IMR-90 (cell line): ENCODE data around the gene TIAM1. TPM values are rescaled to one million over a fixed set of nuclear protein-coding genes. Genes with fewer than 3 reads are reported as not detected.

Experiments
- ATAC-seq: fragments of 200-7000 bp; cut with Tn5 transposase; 2 replicates; pipeline ENCODE4 v1.9.1; 2020; ENCODE audit warnings: low read depth, mild to moderate bottlenecking, moderate library complexity
- BruUV-seq: library from RNA; stranded (reverse); fragments of 400-500 nt; replicated peaks from 2 replicates; lab custom pipeline; 2021; lab: Mats Ljungman, UMichigan
- CTCF ChIA-PET: fragments of 300-600 bp; formaldehyde crosslinking; extraction: SDS; loops from one replicate; lab custom pipeline; 2021; ENCODE audit warnings: antibody characterized with exemption; lab: Yijun Ruan, JAX
- POLR2A ChIA-PET: fragments of 300-600 bp; sonication (Branson Sonifier 250); formaldehyde crosslinking; loops from one replicate; lab custom pipeline; 2022; ENCODE audit warnings: antibody characterized with exemption; ENCODE audit not compliant: unreplicated experiment; lab: Charles Lee
- DNase-seq: peaks from one replicate; pipeline ENCODE4 v3.0.0; 2013
- H2AFZ ChIP-seq: replicated peaks from 2 replicates; pipeline ENCODE3; 2013; ENCODE audit warnings: low read length, mild to moderate bottlenecking; ENCODE audit not compliant: poor library complexity
- H2AK5ac ChIP-seq: 2 replicates; pipeline ENCODE4 v1.6.1; 2013; ENCODE audit warnings: low read depth, low read length, inconsistent platforms
- H2AK9ac ChIP-seq: replicated peaks from 2 replicates; pipeline ENCODE3; 2013; ENCODE audit warnings: mild to moderate bottlenecking, low read depth, low read length, moderate library complexity; ENCODE audit not compliant: poor library complexity
- H2BK120ac ChIP-seq: 2 replicates; pipeline ENCODE4 v1.6.1; 2013; ENCODE audit warnings: low read depth, low read length, inconsistent platforms
- H2BK15ac ChIP-seq: 3 replicates; pipeline ENCODE4 v1.6.1; 2013; ENCODE audit warnings: low read depth, low read length, inconsistent platforms
- H2BK20ac ChIP-seq: 2 replicates; pipeline ENCODE4 v1.6.1; 2013; ENCODE audit warnings: low read depth, mild to moderate bottlenecking, inconsistent platforms, low read length, moderate library complexity
- H2BK5ac ChIP-seq: 2 replicates; pipeline ENCODE4 v1.6.1; 2013; ENCODE audit warnings: mild to moderate bottlenecking, low read depth, low read length, inconsistent platforms; ENCODE audit not compliant: poor library complexity, severe bottlenecking
- H3K14ac ChIP-seq: replicated peaks from 2 replicates; pipeline ENCODE4 v1.6.1; 2013; ENCODE audit warnings: low read depth, low read length, inconsistent platforms
- H3K18ac ChIP-seq: 2 replicates; pipeline ENCODE4 v1.6.1; 2013; ENCODE audit warnings: low read depth, low read length, control low read depth
- H3K23ac ChIP-seq: 2 replicates; pipeline ENCODE4 v1.6.1; 2013; ENCODE audit warnings: low read depth, low read length, inconsistent platforms
- H3K27ac ChIP-seq: 2 replicates; pipeline ENCODE4 v1.5.1; 2013; ENCODE audit warnings: mild to moderate bottlenecking, control low read depth, low read length; ENCODE audit not compliant: insufficient read depth
- H3K27me3 ChIP-seq: 2 replicates; pipeline ENCODE4 v1.6.1; 2013; ENCODE audit warnings: low read length; ENCODE audit not compliant: control insufficient read depth, insufficient read depth
- H3K36me3 ChIP-seq: 2 replicates; pipeline ENCODE4 v1.6.1; 2013; ENCODE audit warnings: low read length, mixed read lengths; ENCODE audit not compliant: control insufficient read depth, insufficient read depth
- H3K4ac ChIP-seq: 2 replicates; pipeline ENCODE4 v1.6.1; 2013; ENCODE audit warnings: low read depth, low read length, inconsistent platforms
- H3K4me1 ChIP-seq: 2 replicates; pipeline ENCODE4 v1.6.1; 2013; ENCODE audit warnings: low read length, mixed read lengths; ENCODE audit not compliant: control insufficient read depth, insufficient read depth
- H3K4me2 ChIP-seq: 2 replicates; pipeline ENCODE4 v1.6.1; 2013; ENCODE audit warnings: low read depth, mild to moderate bottlenecking, control low read depth, low read length, moderate library complexity
- H3K4me3 ChIP-seq: 2 replicates; pipeline ENCODE4 v1.5.1; 2013; ENCODE audit warnings: low read depth, mild to moderate bottlenecking, control low read depth, low read length, moderate library complexity; ENCODE audit not compliant: insufficient read depth
- H3K56ac ChIP-seq: 2 replicates; pipeline ENCODE4 v1.6.1; 2013; ENCODE audit warnings: low read length, inconsistent platforms; ENCODE audit not compliant: insufficient read depth; ENCODE audit errors: extremely low read depth
- H3K79me1 ChIP-seq, 2 experiments: 2 replicates each; pipeline ENCODE4 v1.6.1; 2013; ENCODE audit warnings: low read length in 2 of 2, inconsistent platforms in 1 of 2, low read depth in 1 of 2
- H3K9ac ChIP-seq: 2 replicates; pipeline ENCODE4 v1.6.1; 2013; ENCODE audit warnings: low read depth, low read length, control low read depth
- H3K9me1 ChIP-seq: 2 replicates; pipeline ENCODE4 v1.6.1; 2013; ENCODE audit warnings: low read length, inconsistent platforms; ENCODE audit not compliant: insufficient read depth
- H3K9me3 ChIP-seq: 2 replicates; pipeline ENCODE4 v1.6.1; 2013; ENCODE audit warnings: low read length; ENCODE audit not compliant: control insufficient read depth, insufficient read depth
- H4K20me1 ChIP-seq: 2 replicates; pipeline ENCODE4 v1.6.1; 2013; ENCODE audit warnings: low read length, inconsistent platforms; ENCODE audit not compliant: insufficient read depth
- H4K5ac ChIP-seq: 2 replicates; pipeline ENCODE4 v1.6.1; 2013; ENCODE audit warnings: mild to moderate bottlenecking, low read depth, low read length, control low read depth
- H4K8ac ChIP-seq, 2 experiments: 2 replicates each; pipeline ENCODE4 v1.6.1; 2013; ENCODE audit warnings: low read depth in 2 of 2, low read length in 2 of 2, control low read depth in 1 of 2, inconsistent platforms in 1 of 2
- H4K91ac ChIP-seq: 2 replicates; pipeline ENCODE4 v1.6.1; 2013; ENCODE audit warnings: low read depth, low read length, inconsistent platforms; ENCODE audit not compliant: insufficient read depth
- BHLHE40 ChIP-seq: fragments of 150-350 bp; IDR thresholded peaks from 2 replicates; pipeline ENCODE4 v1.6.1; 2016; ENCODE audit warnings: mild to moderate bottlenecking, low read depth, low read length
- CEBPB ChIP-seq: IDR thresholded peaks from 2 replicates; pipeline ENCODE4 v1.6.1; 2012; ENCODE audit warnings: low read depth, low read length, improper control_type of control experiment
- CHD1 ChIP-seq: IDR thresholded peaks from 2 replicates; pipeline ENCODE4 v1.6.1; 2012; ENCODE audit warnings: low read depth, low read length, improper control_type of control experiment
- CTCF ChIP-seq: conservative IDR thresholded peaks from 2 replicates; pipeline ENCODE4 v1.5.1; 2012; ENCODE audit warnings: mild to moderate bottlenecking, low read depth, low read length, improper control_type of control experiment
- ELK1 ChIP-seq: fragments of 150-350 bp; IDR thresholded peaks from 2 replicates; pipeline ENCODE4 v1.6.1; 2016; ENCODE audit warnings: low read depth, mild to moderate bottlenecking, low read length, moderate library complexity, borderline replicate concordance
- FOS ChIP-seq: fragments of 150-350 bp; IDR thresholded peaks from 2 replicates; pipeline ENCODE4 v1.6.1; 2016; ENCODE audit warnings: low read depth, low read length
- MAFK ChIP-seq: IDR thresholded peaks from 2 replicates; pipeline ENCODE4 v1.6.1; 2012; ENCODE audit warnings: low read depth, low read length, improper control_type of control experiment
- MAZ ChIP-seq: IDR thresholded peaks from 2 replicates; pipeline ENCODE4 v1.6.1; 2012; ENCODE audit warnings: low read depth, mild to moderate bottlenecking, low read length, improper control_type of control experiment, moderate library complexity, borderline replicate concordance
- MXI1 ChIP-seq: IDR thresholded peaks from 2 replicates; pipeline ENCODE4 v1.6.1; 2012; ENCODE audit warnings: low read depth, mild to moderate bottlenecking, low read length, moderate library complexity, borderline replicate concordance
- NFE2L2 ChIP-seq: fragments of 150-350 bp; IDR thresholded peaks from 2 replicates; pipeline ENCODE4 v1.6.1; 2016; ENCODE audit warnings: low read depth, mild to moderate bottlenecking, low read length
- POLR2A ChIP-seq: IDR thresholded peaks from 2 replicates; pipeline ENCODE4 v1.6.1; 2012; ENCODE audit warnings: mild to moderate bottlenecking, low read depth, low read length
- RAD21 ChIP-seq: IDR thresholded peaks from 2 replicates; pipeline ENCODE4 v1.6.1; 2012; ENCODE audit warnings: low read length, improper control_type of control experiment
- RCOR1 ChIP-seq: IDR thresholded peaks from 2 replicates; pipeline ENCODE4 v1.6.1; 2012; ENCODE audit warnings: mild to moderate bottlenecking, low read length, improper control_type of control experiment; ENCODE audit not compliant: insufficient replicate concordance
- RFX5 ChIP-seq: IDR thresholded peaks from 2 replicates; pipeline ENCODE4 v1.8.0; 2012; ENCODE audit warnings: low read depth, mild to moderate bottlenecking, low read length, moderate library complexity
- SMC3 ChIP-seq: fragments of 150-350 bp; IDR thresholded peaks from 2 replicates; pipeline ENCODE4 v1.6.1; 2016; ENCODE audit warnings: low read depth, mild to moderate bottlenecking, antibody characterized with exemption, low read length, moderate library complexity
- whole genome bisulfite sequencing, 2 experiments: methylation state at CpG; one replicate each; pipeline versions ENCODE4 v1.1.5 to v1.1.7; 2013; ENCODE audit warnings: missing lambda C conversion rate in 2 of 2; ENCODE audit not compliant: insufficient read length in 1 of 2; ENCODE audit errors: extremely low coverage in 2 of 2; 5-methylcytosine and 5-hydroxymethylcytosine counted together
- dilution Hi-C: fragments of 300-500 bp; cut with HindIII; formaldehyde crosslinking; loops from one replicate; pipeline ENCODE4 v1.14.3; 2018; ENCODE audit warnings: low sequenced_read_pairs; ENCODE audit not compliant: unreplicated experiment
- in situ Hi-C: fragments of 300-500 bp; cut with MboI; formaldehyde crosslinking; loops from 3 replicates; pipeline ENCODE4 v1.14.3; 2019; ENCODE audit warnings: low sequenced_read_pairs, inconsistent platforms, mixed read lengths
- intact Hi-C: fragments of 100-400 bp; cut with micrococcal nuclease; formaldehyde crosslinking; loops from 2 replicates; pipeline ENCODE4 v1.10.0; 2022
- polyA plus RNA-seq, 3 experiments: library from polyadenylated mRNA; depleted of rRNA; stranded (reverse); fragments of >200 nt; gene quantifications; 2 replicates each; pipeline ENCODE4 v1.2.3, GENCODE V29; 2012; ENCODE audit warnings: low replicate concordance in 1 of 3
- total RNA-seq: library from RNA; depleted of rRNA; stranded (reverse); fragments of >200 nt; gene quantifications from 2 replicates; pipeline ENCODE4 v1.2.3, GENCODE V29; 2012
- TF ChIP-seq, protein P1 (sequence below): fragments of 150-350 bp; IDR thresholded peaks from 2 replicates; pipeline ENCODE4 v1.6.1; 2017; ENCODE audit warnings: mild to moderate bottlenecking, antibody characterized with exemption, low read length, low read depth

TIAM1 gene
- total and polyA plus RNA-seq, 2 of the 4 experiments (the other 2 are of a cell fraction): 2.9 to 9.3 TPM

GRCh38 chr21:31255036-31255435 lies 89.0 kb downstream of the TIAM1 start:
- H3K56ac ChIP-seq: no peak overlapping the region
- H3K14ac ChIP-seq: no peak overlapping the region
- no peaks in the 10 kb centered on the region for H3K4me1 ChIP-seq
- no peaks in the 10 kb centered on the region for H3K9me1 ChIP-seq
- no peak overlapping the region for H2AK9ac ChIP-seq
- intact Hi-C loops: no loop called here
- WGBS, 2 experiments: 57% methylated on average over 1 of the region's 4 CpGs; no CpG with 5 or more reads in 1 of the 2 experiments
- no peak overlapping the region for H2BK20ac ChIP-seq
- dilution Hi-C loops: no loop called here
- POLR2A ChIA-PET: no interaction called here
- BruUV-seq: no TSS peak
- H3K18ac ChIP-seq: no peak overlapping the region
- no peak overlapping the region for H2BK120ac ChIP-seq
- no peak overlapping the region for H3K9ac ChIP-seq
- CTCF ChIA-PET: no interaction called here
- H3K36me3 ChIP-seq: no peaks in the 10 kb centered on the region
- H3K27me3 ChIP-seq: no peaks in the 10 kb centered on the region; the same call in 1 of the 2 replicates
- no peak overlapping the region for H3K4ac ChIP-seq
- no peak overlapping the region for H3K27ac ChIP-seq
- no peak for ATAC-seq
- H4K20me1 ChIP-seq: no peaks in the 10 kb centered on the region
- H2AK5ac ChIP-seq: no peak overlapping the region
- H3K4me3 ChIP-seq: no peak overlapping the region
- no peak overlapping the region for H4K91ac ChIP-seq
- no peak for DNase-seq
- H4K8ac ChIP-seq: no peak overlapping the region
- no peak overlapping the region for H4K5ac ChIP-seq
- no peaks in the 10 kb centered on the region for H3K79me1 ChIP-seq
- H3K23ac ChIP-seq: no peak overlapping the region
- H2AFZ ChIP-seq: no peak overlapping the region
- H3K9me3 ChIP-seq: no peaks in the 10 kb centered on the region
- H2BK15ac ChIP-seq: no peak overlapping the region
- in situ Hi-C loops: no loop called here
- TF ChIP-seq RAD21 (no peak), RFX5 (no peak), MAFK (no peak), POLR2A (no peak), CTCF (no peak), MXI1 (no peak), SMC3 (no peak), RCOR1 (no peak), FOS (no peak), ELK1 (no peak), CHD1 (no peak), MAZ (no peak), CEBPB (no peak), BHLHE40 (no peak), NFE2L2 (no peak)
- TF ChIP-seq, protein P1, sequence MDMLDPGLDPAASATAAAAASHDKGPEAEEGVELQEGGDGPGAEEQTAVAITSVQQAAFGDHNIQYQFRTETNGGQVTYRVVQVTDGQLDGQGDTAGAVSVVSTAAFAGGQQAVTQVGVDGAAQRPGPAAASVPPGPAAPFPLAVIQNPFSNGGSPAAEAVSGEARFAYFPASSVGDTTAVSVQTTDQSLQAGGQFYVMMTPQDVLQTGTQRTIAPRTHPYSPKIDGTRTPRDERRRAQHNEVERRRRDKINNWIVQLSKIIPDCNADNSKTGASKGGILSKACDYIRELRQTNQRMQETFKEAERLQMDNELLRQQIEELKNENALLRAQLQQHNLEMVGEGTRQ: no peak
- no peak overlapping the region for H3K4me2 ChIP-seq
- H2BK5ac ChIP-seq: no peak overlapping the region
